WI38 (cell line): ENCODE measurements around the gene SLC2A2.

Experiments used
- H3K4me3 ChIP-seq: 2 replicates; pipeline ENCODE4 v1.5.1; 2011; ENCODE audit warnings: low read depth, mild to moderate bottlenecking, control low read depth, low read length
- CTCF ChIP-seq: IDR thresholded peaks from 2 replicates; pipeline ENCODE4 v1.5.1; 2012; ENCODE audit warnings: low read depth, mild to moderate bottlenecking, control low read depth, low read length

The SLC2A2 gene

DNA sequence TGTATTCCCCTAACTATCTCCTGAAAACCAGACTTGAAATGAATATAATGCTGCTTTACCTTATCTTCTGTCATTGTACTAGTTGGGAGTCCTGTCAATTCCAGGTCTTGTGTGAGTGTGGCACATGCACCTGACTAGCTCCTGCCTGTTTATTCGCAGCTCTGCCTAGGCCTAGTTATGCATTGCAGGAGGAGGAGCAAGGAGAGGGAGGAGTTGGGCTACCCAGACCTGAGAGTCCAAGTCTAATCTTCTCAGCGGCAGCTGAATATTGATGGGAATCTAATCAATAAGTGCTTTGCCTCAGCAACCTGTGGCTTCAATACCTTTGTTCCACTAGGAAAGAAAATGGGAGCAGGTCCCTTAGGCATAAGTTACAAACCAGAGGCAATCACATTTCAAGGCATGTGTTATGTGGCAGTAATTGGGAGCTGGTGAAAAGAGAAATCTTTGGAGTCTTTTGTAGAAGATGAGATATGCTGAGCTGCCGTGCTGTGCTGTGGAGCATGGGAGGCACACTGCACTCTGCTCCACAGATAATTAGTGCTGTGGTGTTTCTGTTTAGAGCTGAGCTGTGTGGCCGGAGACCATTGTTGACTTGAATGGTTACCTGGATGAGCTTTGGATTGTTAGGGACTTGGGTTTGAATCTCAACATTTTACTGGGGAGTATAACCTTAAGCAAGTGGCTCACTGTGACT lies at the start of gene SLC2A2:
Gene SLC2A2, minus strand, starts transcription at position 124 of the 697 bp plus-strand sequence. Its CDS starts 50 bp downstream, at position 74.
- H3K4me3 ChIP-seq = no peak within 1 kb of the TSS
- TF ChIP-seq CTCF = no peak

DNA sequence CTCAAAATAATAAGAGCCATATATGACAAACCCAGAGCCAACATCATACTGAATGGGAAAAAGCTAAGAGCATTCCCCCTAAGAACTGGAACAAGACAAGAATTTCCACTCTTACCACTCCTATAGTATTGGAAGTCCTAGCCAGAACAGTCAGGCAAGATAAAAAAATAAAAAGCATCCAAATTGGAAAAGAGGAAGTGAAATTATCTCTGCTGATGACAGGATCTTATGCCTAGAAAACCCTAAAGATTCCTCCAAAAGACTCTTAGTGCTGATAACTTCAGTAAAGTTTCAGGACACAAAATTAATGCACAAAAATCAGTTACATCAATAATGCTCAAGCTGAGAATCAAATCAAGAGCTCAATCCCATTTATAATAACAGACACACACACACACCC lies 45.9 kb upstream of the SLC2A2 start:
- H3K4me3 ChIP-seq = no peak overlapping the region
- no peak for TF ChIP-seq CTCF

GRCh38 chr3:171068658-171069057 lies 42.1 kb upstream of the SLC2A2 start:
- TF ChIP-seq CTCF = no peak
- H3K4me3 ChIP-seq = no peak overlapping the region

DNA sequence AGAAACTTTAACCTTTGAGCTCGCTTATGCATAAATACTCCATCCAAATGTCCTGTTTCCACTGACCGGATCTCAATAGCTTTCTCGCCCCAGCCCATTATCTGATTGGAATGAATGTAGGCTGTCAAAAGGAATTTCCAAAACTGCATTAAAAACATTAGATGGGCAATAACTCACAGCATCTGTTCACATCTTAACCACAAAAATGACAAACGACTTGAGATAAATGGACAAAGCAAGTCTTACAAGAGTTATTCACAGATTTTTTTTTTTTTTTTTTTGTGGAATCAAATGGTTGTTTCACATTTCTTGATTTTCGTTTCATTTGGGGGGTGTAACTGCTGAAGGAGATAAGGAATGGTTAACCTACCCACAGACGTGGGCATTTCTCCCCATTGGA lies 39.7 kb upstream of the SLC2A2 start:
- no peak overlapping the region for H3K4me3 ChIP-seq
- no peak for TF ChIP-seq CTCF

DNA sequence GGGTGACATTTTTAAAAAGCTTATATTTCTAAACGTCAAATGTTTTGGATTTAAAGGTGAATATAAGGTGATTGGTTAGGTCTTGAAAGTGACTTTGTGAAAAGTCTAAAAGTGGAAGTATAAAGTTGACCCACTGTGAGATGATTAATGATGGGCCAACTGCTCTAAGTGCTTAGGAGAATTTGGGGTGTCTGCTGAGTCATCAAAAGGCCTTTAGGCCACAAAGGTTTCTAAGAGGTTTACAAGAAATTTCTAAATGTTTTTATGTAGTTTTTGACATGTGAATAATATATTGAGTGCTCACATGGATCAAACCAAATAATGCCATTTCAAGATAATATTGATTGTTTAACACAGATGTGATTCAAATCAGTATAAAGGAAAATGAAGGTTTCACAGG lies 39.2 kb upstream of the SLC2A2 start:
- TF ChIP-seq CTCF = no peak
- H3K4me3 ChIP-seq = no peak overlapping the region

GRCh38 chr3:171064461-171064860 lies 37.9 kb upstream of the SLC2A2 start:
- H3K4me3 ChIP-seq = no peak overlapping the region
- TF ChIP-seq CTCF = no peak

DNA sequence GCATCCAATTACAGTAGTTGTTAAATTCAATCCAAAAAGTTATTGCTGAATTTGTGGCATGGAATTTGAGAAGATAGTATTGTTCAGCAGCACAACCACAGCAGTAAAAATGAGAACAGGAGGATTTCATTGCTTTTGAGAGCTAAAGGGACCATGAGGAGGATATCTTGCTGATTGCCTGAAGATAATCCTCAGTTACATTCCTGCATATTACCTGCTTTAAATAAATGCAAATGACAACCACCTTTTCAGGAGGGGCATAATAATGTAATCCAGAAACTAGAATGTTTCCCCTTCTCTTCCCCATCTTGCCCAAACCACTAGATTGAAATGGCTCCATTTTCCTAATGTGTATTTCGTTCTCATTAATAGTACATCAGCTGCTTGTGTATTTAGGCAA lies 35.2 kb upstream of the SLC2A2 start:
- TF ChIP-seq CTCF = no peak
- H3K4me3 ChIP-seq = no peak overlapping the region
